CD14-positive monocyte (primary cell): ENCODE measurements around the gene AFF1. TPM values are rescaled to one million over a fixed set of nuclear protein-coding genes. Genes with fewer than 3 reads are reported as not detected.

Source experiments
- DNase-seq, 3 donors: peaks; one replicate each; pipeline ENCODE4 v3.0.0-alpha.2; 2011 to 2022
- H2AFZ ChIP-seq: 2 replicates; pipeline ENCODE4 v1.6.0; 2012; ENCODE audit warnings: mild to moderate bottlenecking, low read depth, low read length, inconsistent platforms; ENCODE audit not compliant: insufficient read depth, poor library complexity, severe bottlenecking
- H3K27ac ChIP-seq, 2 donors: 1 replicate in 1 of 2; 2 replicates in 1 of 2; pipeline ENCODE4 v1.5.1; 2012 to 2013; ENCODE audit warnings: low read length in 2 of 2, control low read depth in 1 of 2, inconsistent platforms in 1 of 2, low read depth in 1 of 2, mild to moderate bottlenecking in 1 of 2
- H3K27me3 ChIP-seq, 2 donors: one replicate each; pipeline versions ENCODE4 v1.6.0 to v1.6.1; 2011 to 2013; ENCODE audit warnings: low read length in 2 of 2; ENCODE audit not compliant: control insufficient read depth in 2 of 2, insufficient read depth in 2 of 2
- H3K36me3 ChIP-seq, 2 donors: replicated peaks in 1 of 2; 1 replicate in 1 of 2; 2 replicates in 1 of 2; pipeline versions ENCODE4 v1.5.1 to v1.6.1; 2012 to 2013; ENCODE audit warnings: low read length in 2 of 2, control low read depth in 1 of 2, inconsistent platforms in 1 of 2, mild to moderate bottlenecking in 1 of 2; ENCODE audit not compliant: insufficient read depth in 2 of 2, control insufficient read depth in 1 of 2
- H3K4me1 ChIP-seq, 2 donors: 1 replicate in 1 of 2; 2 replicates in 1 of 2; pipeline versions ENCODE4 v1.5.1 to v1.6.1; 2012 to 2013; ENCODE audit warnings: low read length in 2 of 2, control low read depth in 1 of 2, inconsistent platforms in 1 of 2, mild to moderate bottlenecking in 1 of 2, moderate library complexity in 1 of 2; ENCODE audit not compliant: insufficient read depth in 2 of 2, control insufficient read depth in 1 of 2
- H3K4me2 ChIP-seq: replicated peaks from 2 replicates; pipeline ENCODE3; 2012; ENCODE audit warnings: low read length, moderate library complexity, mild to moderate bottlenecking; ENCODE audit not compliant: poor library complexity, severe bottlenecking; ENCODE audit errors: extremely low read depth
- H3K4me3 ChIP-seq, 3 experiments: fragments of 200-600 bp in 1 of 3; sonication (generic) in 1 of 3; replicated peaks in 1 of 3; 1 replicate in 2 of 3; 2 replicates in 1 of 3; pipeline ENCODE4 v1.5.1; 2011 to 2013; ENCODE audit warnings: low read length in 3 of 3, mild to moderate bottlenecking in 3 of 3, control low read depth in 2 of 3, low read depth in 2 of 3, inconsistent platforms in 1 of 3, moderate library complexity in 1 of 3
- H3K79me2 ChIP-seq: 2 replicates; pipeline ENCODE4 v1.6.0; 2012; ENCODE audit warnings: mild to moderate bottlenecking, control low read depth, inconsistent platforms, low read length, moderate library complexity; ENCODE audit not compliant: insufficient read depth
- H3K9ac ChIP-seq: 2 replicates; pipeline ENCODE4 v1.6.0; 2017; ENCODE audit warnings: low read length, mild to moderate bottlenecking; ENCODE audit not compliant: insufficient read depth, poor library complexity, severe bottlenecking
- H3K9me3 ChIP-seq, 2 donors: replicated peaks in 1 of 2; 1 replicate in 1 of 2; 2 replicates in 1 of 2; pipeline versions ENCODE4 v1.5.1 to v1.6.1; 2012 to 2013; ENCODE audit warnings: low read length in 2 of 2, control low read depth in 1 of 2; ENCODE audit not compliant: control insufficient read depth in 1 of 2, insufficient read depth in 1 of 2
- H4K20me1 ChIP-seq: 2 replicates; pipeline ENCODE4 v1.6.0; 2012; ENCODE audit warnings: mild to moderate bottlenecking, low read length, control low read depth, moderate library complexity; ENCODE audit not compliant: insufficient read depth
- H3K27ac Mint-ChIP-seq, 7 donors: one replicate each; pipeline ENCODE4 v1.8.0; 2020; ENCODE audit warnings: mild to moderate bottlenecking in 7 of 7, mixed read lengths in 7 of 7, moderate library complexity in 6 of 7, inconsistent platforms in 2 of 7
- H3K27me3 Mint-ChIP-seq, 3 donors: one replicate each; pipeline ENCODE4 v1.8.0; 2021 to 2022; ENCODE audit warnings: low read depth in 3 of 3, mild to moderate bottlenecking in 3 of 3, mixed read lengths in 3 of 3, moderate library complexity in 3 of 3, inconsistent platforms in 1 of 3
- H3K36me3 Mint-ChIP-seq, 2 donors: one replicate each; pipeline ENCODE4 v1.8.0; 2020; ENCODE audit warnings: mixed read lengths in 2 of 2, inconsistent platforms in 1 of 2, mild to moderate bottlenecking in 1 of 2
- H3K4me1 Mint-ChIP-seq: one replicate; pipeline ENCODE4 v1.8.0; 2020; ENCODE audit warnings: mild to moderate bottlenecking, mixed read lengths
- H3K4me3 Mint-ChIP-seq, 2 donors: one replicate each; pipeline ENCODE4 v1.8.0; 2020; ENCODE audit warnings: mild to moderate bottlenecking in 2 of 2, mixed read lengths in 2 of 2, moderate library complexity in 1 of 2
- H3K9me3 Mint-ChIP-seq, 7 donors: one replicate each; pipeline ENCODE4 v1.8.0; 2020 to 2022; ENCODE audit warnings: mixed read lengths in 7 of 7, mild to moderate bottlenecking in 6 of 7, moderate library complexity in 6 of 7, inconsistent platforms in 2 of 7
- CTCF ChIP-seq: fragments of 200-600 bp; IDR thresholded peaks from one replicate; pipeline ENCODE4 v1.8.0; 2022; ENCODE audit warnings: antibody characterized with exemption, mild to moderate bottlenecking
- WGBS: methylation state at CpG from one replicate; pipeline ENCODE4 v1.1.5; 2013; ENCODE audit warnings: missing lambda C conversion rate; ENCODE audit not compliant: insufficient coverage; 5-methylcytosine and 5-hydroxymethylcytosine counted together
- intact Hi-C, 2 donors: fragments of 100-400 bp; cut with micrococcal nuclease; formaldehyde crosslinking; loops; one replicate each; pipeline versions ENCODE4 v1.15.0 to v1.15.1; 2023
- polyA plus RNA-seq, 3 donors: library from polyadenylated mRNA; depleted of rRNA in 1 of 3; unstranded in 2 of 3; stranded (reverse) in 1 of 3; fragments of 300-500 nt in 2 of 3; fragments of >200 nt in 1 of 3; fragmentation: Illumina TruSeq in 2 of 3; gene quantifications; 1 replicate in 2 of 3; 2 replicates in 1 of 3; pipeline ENCODE4 v1.2.3, GENCODE V29; 2012 to 2021

The AFF1 gene
- polyA plus RNA-seq, 3 donors: 7.5 to 20.9 (median 16.3) TPM

- H3K9me3 Mint-ChIP-seq: no peaks in the 10 kb centered on the region
- Histone ChIP-seq H4K20me1 (peaks cover 65% of the 10 kb centered on the region), H3K36me3 (peaks cover 48 to 81% of the 10 kb centered on the region in 2 donors), H3K79me2 (peaks cover 24% of the 10 kb centered on the region), H3K9ac (no peak overlapping the region), H3K4me3 (no peak overlapping the region), H2AFZ (no peak overlapping the region), H3K27me3 (no peaks in the 10 kb centered on the region), H3K9me3 (no peaks in the 10 kb centered on the region), H3K27ac (no peak overlapping the region), H3K4me1 (no peaks in the 10 kb centered on the region), H3K4me2 (no peak overlapping the region)
- 87% methylated on average over 3 of the region's 4 CpGs for WGBS
- H3K36me3 Mint-ChIP-seq: peaks cover 57 to 69% of the 10 kb centered on the region in 2 donors
- no peak for DNase-seq
- intact Hi-C loops: no loop called here
- TF ChIP-seq CTCF: no peak
- peaks cover 26% of the 10 kb centered on the region for H3K4me1 Mint-ChIP-seq
- H3K27ac Mint-ChIP-seq: no peak overlapping the region
- no peaks in the 10 kb centered on the region for H3K27me3 Mint-ChIP-seq
- H3K4me3 Mint-ChIP-seq: no peak overlapping the region
These were observed 185.2 kb downstream of the AFF1 start for GRCh38 chr4:87120010-87120409.

GRCh38 chr4:87120411-87121162 lies 185.8 kb downstream of the AFF1 start:
- Histone ChIP-seq H3K27ac (no peak overlapping the region), H4K20me1 (peaks cover 65% of the 10 kb centered on the region), H3K9ac (no peak overlapping the region), H3K36me3 (peaks cover 48 to 81% of the 10 kb centered on the region in 2 donors), H3K27me3 (no peaks in the 10 kb centered on the region), H3K9me3 (no peaks in the 10 kb centered on the region), H3K4me3 (no peak overlapping the region), H3K79me2 (peaks cover 24% of the 10 kb centered on the region), H3K4me1 (no peaks in the 10 kb centered on the region), H3K4me2 (no peak overlapping the region), H2AFZ (no peak overlapping the region)
- 86% methylated on average over 9 of the region's 18 CpGs for WGBS
- no peak for TF ChIP-seq CTCF
- H3K9me3 Mint-ChIP-seq: no peaks in the 10 kb centered on the region
- no peak overlapping the region for H3K4me3 Mint-ChIP-seq
- H3K4me1 Mint-ChIP-seq: peaks cover 26% of the 10 kb centered on the region
- H3K36me3 Mint-ChIP-seq: peaks cover 58 to 69% of the 10 kb centered on the region in 2 donors
- no peaks in the 10 kb centered on the region for H3K27me3 Mint-ChIP-seq
- peak overlapping the region in 3 of 7 donors; percentile 7 to 70 (median 37) for H3K27ac Mint-ChIP-seq
- DNase-seq: no peak
- intact Hi-C loops: no loop called here
